ENCODE data around the gene FAF1.
"Not testable (repeated sequence)": the region's sequence is repeated elsewhere in the genome, so short reads cannot be mapped to it uniquely, and the experiment has no call there.

FAF1 gene

GRCh38 chr1:50964863-50965262 lies 4.8 kb upstream of the FAF1 start:
- no peak for DNase-seq (ENCODE audit: low read depth in 4 of 4, low spot score in 1 of 4)

GRCh38 chr1:50959303-50959912 lies 659 bp downstream of the FAF1 start:
- DNase-seq (ENCODE audit: low read depth in 4 of 4, low spot score in 1 of 4), result no peak

- DNase-seq (ENCODE audit: low read depth in 4 of 4, low spot score in 1 of 4), result no peak
Measured at GRCh38 chr1:50955116-50955515, 5.0 kb downstream of the FAF1 start.

- not testable (repeated sequence) for DNase-seq (ENCODE audit: low read depth in 4 of 4, low spot score in 1 of 4)
Measured at GRCh38 chr1:50952566-50952965, 7.5 kb downstream of the FAF1 start.

- no peak for DNase-seq (ENCODE audit: low read depth in 4 of 4, low spot score in 1 of 4)
Measured at GRCh38 chr1:50950396-50950795, 9.7 kb downstream of the FAF1 start.

- no peak for DNase-seq (ENCODE audit: low read depth in 4 of 4, low spot score in 1 of 4)
Measured at GRCh38 chr1:50949286-50949982, 10.6 kb downstream of the FAF1 start.

- DNase-seq (ENCODE audit: low read depth in 4 of 4, low spot score in 1 of 4), result no peak
Measured at GRCh38 chr1:50942334-50942733, 17.7 kb downstream of the FAF1 start.

GRCh38 chr1:50940291-50940690 lies 19.8 kb downstream of the FAF1 start:
- no peak for DNase-seq (ENCODE audit: low read depth in 4 of 4, low spot score in 1 of 4)

GRCh38 chr1:50936321-50936720 lies 23.7 kb downstream of the FAF1 start:
- no peak for DNase-seq (ENCODE audit: low read depth in 4 of 4, low spot score in 1 of 4)

GRCh38 chr1:50935276-50935675 lies 24.8 kb downstream of the FAF1 start:
- not testable (repeated sequence) for DNase-seq (ENCODE audit: low read depth in 4 of 4, low spot score in 1 of 4)

- DNase-seq (ENCODE audit: low read depth in 4 of 4, low spot score in 1 of 4), result no peak
Measured at GRCh38 chr1:50934838-50935237, 25.2 kb downstream of the FAF1 start.

GRCh38 chr1:50933770-50934169 lies 26.3 kb downstream of the FAF1 start:
- DNase-seq (ENCODE audit: low read depth in 4 of 4, low spot score in 1 of 4), result not testable (repeated sequence)

- not testable (repeated sequence) for DNase-seq (ENCODE audit: low read depth in 4 of 4, low spot score in 1 of 4)
Measured at GRCh38 chr1:50932043-50932442, 28.0 kb downstream of the FAF1 start.

GRCh38 chr1:50930965-50931737 lies 28.9 kb downstream of the FAF1 start:
- peak in 1 of 4 experiments; percentile 4 for DNase-seq (ENCODE audit: low read depth in 4 of 4, low spot score in 1 of 4)

- DNase-seq (ENCODE audit: low read depth in 4 of 4, low spot score in 1 of 4), result no peak
Measured at GRCh38 chr1:50930193-50930592, 29.9 kb downstream of the FAF1 start.

- no peak for DNase-seq (ENCODE audit: low read depth in 4 of 4, low spot score in 1 of 4)
Measured at GRCh38 chr1:50929376-50929958, 30.6 kb downstream of the FAF1 start.

GRCh38 chr1:50923564-50923963 lies 36.5 kb downstream of the FAF1 start:
- no peak for DNase-seq (ENCODE audit: low read depth in 4 of 4, low spot score in 1 of 4)

GRCh38 chr1:50921029-50921428 lies 39.0 kb downstream of the FAF1 start:
- DNase-seq (ENCODE audit: low read depth in 4 of 4, low spot score in 1 of 4), result no peak

- no peak for DNase-seq (ENCODE audit: low read depth in 4 of 4, low spot score in 1 of 4)
Measured at GRCh38 chr1:50920409-50920808, 39.7 kb downstream of the FAF1 start.

- DNase-seq (ENCODE audit: low read depth in 4 of 4, low spot score in 1 of 4), result no peak
Measured at GRCh38 chr1:50917138-50918137, 42.6 kb downstream of the FAF1 start.

- DNase-seq (ENCODE audit: low read depth in 4 of 4, low spot score in 1 of 4), result no peak
Measured at GRCh38 chr1:50915621-50916020, 44.4 kb downstream of the FAF1 start.

Data from stimulated activated CD4-positive, alpha-beta T cell treated with anti-CD3 and anti-CD28 coated beads, Interleukin-1b, Interleukin-23, amount 100 ng/mL, for 24 hours (primary cell).